Liver (tissue), 3 donors: ENCODE measurements around the gene RIN1.

Experiments
- EGR1 ChIP-seq, 2 donors: IDR thresholded peaks; 2 replicates each; pipeline ENCODE4 v1.6.1; 2016 to 2018; ENCODE audit warnings: antibody characterized with exemption in 2 of 2, low read depth in 2 of 2
- GABPA ChIP-seq, 2 donors: IDR thresholded peaks in 1 of 2; conservative IDR thresholded peaks in 1 of 2; 2 replicates each; pipeline ENCODE4 v1.6.1; 2016; ENCODE audit warnings: antibody characterized with exemption in 2 of 2, mild to moderate bottlenecking in 1 of 2, moderate library complexity in 1 of 2
- JUND ChIP-seq, 2 donors: IDR thresholded peaks; 2 replicates each; pipeline ENCODE4 v1.6.1; 2016; ENCODE audit warnings: antibody characterized with exemption in 2 of 2
- RAD21 ChIP-seq, 2 donors: IDR thresholded peaks; 2 replicates each; pipeline ENCODE4 v1.6.1; 2016; ENCODE audit warnings: antibody characterized with exemption in 2 of 2, mild to moderate bottlenecking in 2 of 2
- RXRA ChIP-seq, 2 donors: IDR thresholded peaks; 2 replicates each; pipeline ENCODE4 v1.6.1; 2017 to 2018; ENCODE audit warnings: antibody characterized with exemption in 2 of 2, mild to moderate bottlenecking in 1 of 2
- SP1 ChIP-seq: IDR thresholded peaks from 2 replicates; pipeline ENCODE4 v1.6.1; 2018; ENCODE audit warnings: antibody characterized with exemption, mild to moderate bottlenecking
- TAF1 ChIP-seq: conservative IDR thresholded peaks from 2 replicates; pipeline ENCODE4 v1.6.1; 2016; ENCODE audit warnings: antibody characterized with exemption, mild to moderate bottlenecking
- YY1 ChIP-seq: IDR thresholded peaks from 2 replicates; pipeline ENCODE4 v1.6.1; 2016; ENCODE audit warnings: antibody characterized with exemption, mild to moderate bottlenecking
- TF ChIP-seq, protein P1 (sequence below): IDR thresholded peaks from 2 replicates; pipeline ENCODE4 v1.6.1; 2016; ENCODE audit warnings: antibody characterized with exemption
- TF ChIP-seq, protein P2 (sequence below): fragments of 150-350 bp; IDR thresholded peaks from 2 replicates; pipeline ENCODE4 v1.5.1; 2017; ENCODE audit warnings: improper control_type of control experiment, low read depth, low read length; ENCODE audit not compliant: missing input control
- TF ChIP-seq, protein P3 (sequence below): IDR thresholded peaks from 2 replicates; pipeline ENCODE4 v1.6.1; 2016; ENCODE audit warnings: antibody characterized with exemption
- TF ChIP-seq, protein P4 (sequence below): IDR thresholded peaks from 2 replicates; pipeline ENCODE4 v1.6.1; 2016; ENCODE audit warnings: antibody characterized with exemption, mild to moderate bottlenecking
- donor health status: healthy.
- donor health status: healthy.

DNA sequence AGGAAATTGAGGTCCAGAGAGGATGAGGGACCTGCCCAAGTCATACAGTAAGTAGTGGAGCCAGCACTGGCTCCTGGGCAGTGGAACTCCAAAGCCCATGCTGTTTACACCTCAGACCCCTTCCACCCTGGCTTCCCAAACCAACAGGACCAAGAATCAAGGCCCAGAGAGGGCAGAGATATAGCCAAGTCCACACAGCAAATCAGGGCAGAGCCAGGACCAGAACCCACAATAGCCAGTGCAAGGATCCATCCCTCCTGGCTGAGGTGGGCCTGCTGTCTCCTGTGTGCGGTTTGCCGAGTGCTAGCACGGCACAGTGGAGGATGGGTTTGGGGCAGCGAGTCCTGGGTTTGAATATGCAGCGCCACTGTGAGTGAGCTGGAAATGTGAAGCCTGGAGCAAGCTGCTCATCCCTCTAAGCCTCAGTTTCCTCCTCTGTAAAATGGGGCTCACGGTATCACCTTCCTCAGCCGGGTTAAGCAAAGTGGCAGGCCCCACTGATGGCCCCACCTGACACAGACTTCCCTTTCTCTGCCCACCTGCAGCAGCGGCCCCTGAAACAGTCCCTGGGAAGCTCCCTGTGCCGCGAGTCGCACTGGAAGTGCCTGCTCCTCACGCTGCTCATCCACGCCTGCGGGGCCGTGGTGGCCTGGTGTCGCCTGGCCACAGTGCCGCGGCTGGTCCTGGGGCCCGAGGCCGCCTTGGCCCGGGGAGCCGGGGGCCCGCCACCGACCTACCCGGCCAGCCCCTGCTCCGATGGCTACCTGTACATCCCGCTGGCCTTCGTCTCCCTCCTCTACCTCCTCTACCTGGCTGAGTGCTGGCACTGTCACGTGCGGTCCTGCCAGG lies 42.2 kb downstream of the RIN1 start:
- TF ChIP-seq EGR1 (IDR thresholded peaks at IDR 0.05; ENCODE audit: low read depth in 2 of 2) (no peak), RAD21 (IDR thresholded peaks at IDR 0.05) (no peak), TAF1 (no peak), JUND (IDR thresholded peaks at IDR 0.05) (no peak), YY1 (no peak), GABPA (IDR thresholded peaks at IDR 0.05 in 1 of 2, conservative IDR thresholded peaks at IDR 0.05 in 1 of 2) (no peak), SP1 (no peak), RXRA (IDR thresholded peaks at IDR 0.05) (no peak)
- TF ChIP-seq, protein P1, sequence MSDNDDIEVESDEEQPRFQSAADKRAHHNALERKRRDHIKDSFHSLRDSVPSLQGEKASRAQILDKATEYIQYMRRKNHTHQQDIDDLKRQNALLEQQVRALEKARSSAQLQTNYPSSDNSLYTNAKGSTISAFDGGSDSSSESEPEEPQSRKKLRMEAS = no peak
- TF ChIP-seq, protein P2, sequence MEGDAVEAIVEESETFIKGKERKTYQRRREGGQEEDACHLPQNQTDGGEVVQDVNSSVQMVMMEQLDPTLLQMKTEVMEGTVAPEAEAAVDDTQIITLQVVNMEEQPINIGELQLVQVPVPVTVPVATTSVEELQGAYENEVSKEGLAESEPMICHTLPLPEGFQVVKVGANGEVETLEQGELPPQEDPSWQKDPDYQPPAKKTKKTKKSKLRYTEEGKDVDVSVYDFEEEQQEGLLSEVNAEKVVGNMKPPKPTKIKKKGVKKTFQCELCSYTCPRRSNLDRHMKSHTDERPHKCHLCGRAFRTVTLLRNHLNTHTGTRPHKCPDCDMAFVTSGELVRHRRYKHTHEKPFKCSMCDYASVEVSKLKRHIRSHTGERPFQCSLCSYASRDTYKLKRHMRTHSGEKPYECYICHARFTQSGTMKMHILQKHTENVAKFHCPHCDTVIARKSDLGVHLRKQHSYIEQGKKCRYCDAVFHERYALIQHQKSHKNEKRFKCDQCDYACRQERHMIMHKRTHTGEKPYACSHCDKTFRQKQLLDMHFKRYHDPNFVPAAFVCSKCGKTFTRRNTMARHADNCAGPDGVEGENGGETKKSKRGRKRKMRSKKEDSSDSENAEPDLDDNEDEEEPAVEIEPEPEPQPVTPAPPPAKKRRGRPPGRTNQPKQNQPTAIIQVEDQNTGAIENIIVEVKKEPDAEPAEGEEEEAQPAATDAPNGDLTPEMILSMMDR = no peak
- TF ChIP-seq, protein P3, sequence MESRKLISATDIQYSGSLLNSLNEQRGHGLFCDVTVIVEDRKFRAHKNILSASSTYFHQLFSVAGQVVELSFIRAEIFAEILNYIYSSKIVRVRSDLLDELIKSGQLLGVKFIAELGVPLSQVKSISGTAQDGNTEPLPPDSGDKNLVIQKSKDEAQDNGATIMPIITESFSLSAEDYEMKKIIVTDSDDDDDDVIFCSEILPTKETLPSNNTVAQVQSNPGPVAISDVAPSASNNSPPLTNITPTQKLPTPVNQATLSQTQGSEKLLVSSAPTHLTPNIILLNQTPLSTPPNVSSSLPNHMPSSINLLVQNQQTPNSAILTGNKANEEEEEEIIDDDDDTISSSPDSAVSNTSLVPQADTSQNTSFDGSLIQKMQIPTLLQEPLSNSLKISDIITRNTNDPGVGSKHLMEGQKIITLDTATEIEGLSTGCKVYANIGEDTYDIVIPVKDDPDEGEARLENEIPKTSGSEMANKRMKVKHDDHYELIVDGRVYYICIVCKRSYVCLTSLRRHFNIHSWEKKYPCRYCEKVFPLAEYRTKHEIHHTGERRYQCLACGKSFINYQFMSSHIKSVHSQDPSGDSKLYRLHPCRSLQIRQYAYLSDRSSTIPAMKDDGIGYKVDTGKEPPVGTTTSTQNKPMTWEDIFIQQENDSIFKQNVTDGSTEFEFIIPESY = no peak
- TF ChIP-seq, protein P4, sequence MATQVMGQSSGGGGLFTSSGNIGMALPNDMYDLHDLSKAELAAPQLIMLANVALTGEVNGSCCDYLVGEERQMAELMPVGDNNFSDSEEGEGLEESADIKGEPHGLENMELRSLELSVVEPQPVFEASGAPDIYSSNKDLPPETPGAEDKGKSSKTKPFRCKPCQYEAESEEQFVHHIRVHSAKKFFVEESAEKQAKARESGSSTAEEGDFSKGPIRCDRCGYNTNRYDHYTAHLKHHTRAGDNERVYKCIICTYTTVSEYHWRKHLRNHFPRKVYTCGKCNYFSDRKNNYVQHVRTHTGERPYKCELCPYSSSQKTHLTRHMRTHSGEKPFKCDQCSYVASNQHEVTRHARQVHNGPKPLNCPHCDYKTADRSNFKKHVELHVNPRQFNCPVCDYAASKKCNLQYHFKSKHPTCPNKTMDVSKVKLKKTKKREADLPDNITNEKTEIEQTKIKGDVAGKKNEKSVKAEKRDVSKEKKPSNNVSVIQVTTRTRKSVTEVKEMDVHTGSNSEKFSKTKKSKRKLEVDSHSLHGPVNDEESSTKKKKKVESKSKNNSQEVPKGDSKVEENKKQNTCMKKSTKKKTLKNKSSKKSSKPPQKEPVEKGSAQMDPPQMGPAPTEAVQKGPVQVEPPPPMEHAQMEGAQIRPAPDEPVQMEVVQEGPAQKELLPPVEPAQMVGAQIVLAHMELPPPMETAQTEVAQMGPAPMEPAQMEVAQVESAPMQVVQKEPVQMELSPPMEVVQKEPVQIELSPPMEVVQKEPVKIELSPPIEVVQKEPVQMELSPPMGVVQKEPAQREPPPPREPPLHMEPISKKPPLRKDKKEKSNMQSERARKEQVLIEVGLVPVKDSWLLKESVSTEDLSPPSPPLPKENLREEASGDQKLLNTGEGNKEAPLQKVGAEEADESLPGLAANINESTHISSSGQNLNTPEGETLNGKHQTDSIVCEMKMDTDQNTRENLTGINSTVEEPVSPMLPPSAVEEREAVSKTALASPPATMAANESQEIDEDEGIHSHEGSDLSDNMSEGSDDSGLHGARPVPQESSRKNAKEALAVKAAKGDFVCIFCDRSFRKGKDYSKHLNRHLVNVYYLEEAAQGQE = no peak
